ENCODE data around the gene PLPPR4. TPM values are rescaled to one million over a fixed set of nuclear protein-coding genes. Genes with fewer than 3 reads are reported as not detected.
"Not testable (repeated sequence)": the region's sequence is repeated elsewhere in the genome, so short reads cannot be mapped to it uniquely, and the experiment has no call there.

The PLPPR4 gene
- total RNA-seq, 2 donors from 2014 or later = not detected

DNA sequence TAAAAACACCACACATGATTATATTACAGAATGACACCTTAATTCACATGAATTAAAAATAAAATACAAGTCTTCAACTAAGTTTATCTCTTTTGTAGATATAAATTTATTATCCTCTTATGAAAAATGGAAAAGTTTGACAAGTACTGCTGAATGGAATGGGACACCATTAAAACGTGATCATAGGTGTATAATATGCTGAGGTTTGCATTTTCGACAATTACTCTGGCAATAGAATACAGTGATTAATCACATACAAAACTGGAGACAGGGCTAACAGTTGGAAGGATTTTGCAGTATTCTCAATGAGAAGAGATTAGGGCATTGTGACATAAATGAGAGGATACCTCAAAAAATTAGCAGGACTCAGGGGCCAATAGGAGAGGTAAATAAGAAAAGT is 17.1 kb upstream of the PLPPR4 start:
- Mint-ChIP-seq H3K36me3 (ENCODE audit: low read depth) (no peaks in the 10 kb centered on the region), H3K9me3 (peaks cover 6% of the 10 kb centered on the region), H3K4me3 (no peak overlapping the region), H3K4me1 (no peaks in the 10 kb centered on the region), H3K27me3 (peaks cover 11% of the 10 kb centered on the region), H3K27ac (no peak overlapping the region)
- ATAC-seq (replicated peaks) = no peak

DNA sequence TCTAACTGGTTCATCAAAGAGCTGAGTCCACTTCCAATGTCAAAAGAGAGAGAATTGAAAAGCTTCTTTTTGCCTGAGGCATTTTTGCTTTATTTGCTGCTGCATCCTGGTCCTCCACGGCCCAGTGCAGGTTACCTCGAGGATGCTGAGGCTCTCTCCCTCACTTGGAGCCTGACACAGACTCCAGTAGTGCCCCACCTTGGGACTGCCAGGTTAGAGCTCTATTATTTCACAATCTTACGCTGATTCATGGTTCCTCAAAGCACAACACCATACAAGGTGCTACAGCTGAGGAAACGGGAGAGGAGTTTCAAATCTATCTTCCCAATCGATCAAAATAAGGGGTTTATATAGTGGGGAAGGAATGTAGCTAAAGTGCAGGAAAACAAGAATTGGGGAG is 13.6 kb upstream of the PLPPR4 start:
- Mint-ChIP-seq H3K36me3 (ENCODE audit: low read depth) (no peaks in the 10 kb centered on the region), H3K27ac (no peak overlapping the region), H3K4me3 (no peak overlapping the region), H3K9me3 (no peaks in the 10 kb centered on the region), H3K27me3 (peaks cover 4% of the 10 kb centered on the region), H3K4me1 (no peaks in the 10 kb centered on the region)
- ATAC-seq (replicated peaks) = no peak

DNA sequence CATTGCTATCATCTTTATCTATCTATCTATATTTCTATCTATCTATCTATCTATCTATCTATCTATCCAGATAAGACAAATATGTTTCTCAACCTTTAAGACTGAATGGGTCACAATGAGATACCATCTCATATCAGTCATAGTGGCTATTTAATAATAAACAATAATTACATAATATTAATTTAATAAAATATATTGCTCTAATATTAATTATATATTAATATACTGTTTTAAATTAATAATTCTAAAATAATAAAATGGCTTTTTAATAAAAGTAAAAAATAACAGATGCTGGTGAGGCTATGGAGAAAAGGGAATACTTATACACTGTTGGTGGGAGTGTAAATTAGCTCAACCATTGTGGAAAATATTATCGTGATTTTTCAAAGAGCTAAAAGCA is 13.0 kb upstream of the PLPPR4 start:
- Mint-ChIP-seq H3K4me3 (no peak overlapping the region), H3K4me1 (no peaks in the 10 kb centered on the region)
- no peak for ATAC-seq (replicated peaks)

DNA sequence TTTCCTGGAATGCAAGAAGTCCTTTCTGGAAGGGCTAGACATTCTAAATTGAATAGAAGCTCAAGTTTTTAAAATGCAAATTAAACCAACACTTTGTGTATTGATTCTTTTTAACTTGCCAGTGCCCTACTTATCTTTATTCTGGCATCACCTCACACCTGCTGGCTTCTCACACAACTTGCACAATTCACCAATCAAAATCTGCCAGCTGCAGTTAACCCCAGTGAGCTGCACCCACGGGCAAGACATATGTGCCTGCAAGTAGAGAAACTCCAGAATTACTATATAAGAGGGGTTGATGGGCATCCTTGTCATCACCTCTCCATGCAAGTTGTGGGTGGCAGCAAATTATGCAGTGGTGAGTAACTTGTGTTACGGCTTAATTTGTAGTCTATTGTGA is 11.7 kb upstream of the PLPPR4 start:
- H3K27ac Mint-ChIP-seq = no peak overlapping the region
- H3K4me3 Mint-ChIP-seq = no peak overlapping the region
- ATAC-seq (replicated peaks) = no peak
- H3K9me3 Mint-ChIP-seq = no peaks in the 10 kb centered on the region
- H3K4me1 Mint-ChIP-seq = no peaks in the 10 kb centered on the region
- H3K27me3 Mint-ChIP-seq = peaks cover 4% of the 10 kb centered on the region
- no peaks in the 10 kb centered on the region for H3K36me3 Mint-ChIP-seq (ENCODE audit: low read depth)

More for the DNA sequence above, 13.0 kb upstream of the PLPPR4 start:
- Mint-ChIP-seq H3K27me3 (peaks cover 4% of the 10 kb centered on the region), H3K27ac (no peak overlapping the region), H3K36me3 (ENCODE audit: low read depth) (no peaks in the 10 kb centered on the region), H3K9me3 (no peaks in the 10 kb centered on the region)

DNA sequence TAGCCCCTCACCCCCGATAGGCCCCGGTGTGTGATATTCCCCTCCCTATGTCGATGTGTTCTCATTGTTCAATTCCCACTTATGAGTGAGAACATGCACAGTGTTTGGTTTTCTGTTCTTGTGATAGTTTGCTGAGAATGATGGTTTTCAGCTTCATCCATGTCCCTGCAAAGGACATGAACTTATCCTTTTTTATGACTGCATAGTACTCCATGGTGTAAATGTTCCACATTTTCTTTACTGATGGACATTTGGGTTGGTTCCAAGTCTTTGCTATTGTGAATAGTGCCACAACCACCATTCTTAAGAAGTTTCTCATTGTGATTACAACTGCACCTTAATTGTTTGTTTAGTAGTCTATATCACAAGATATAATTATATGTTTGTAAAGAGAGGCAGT is 3.9 kb upstream of the PLPPR4 start:
- not testable (repeated sequence) for H3K9me3 Mint-ChIP-seq; H3K36me3 Mint-ChIP-seq (ENCODE audit: low read depth); H3K27ac Mint-ChIP-seq; ATAC-seq (replicated peaks); H3K4me3 Mint-ChIP-seq; H3K4me1 Mint-ChIP-seq
- peaks cover 25% of the 10 kb centered on the region for H3K27me3 Mint-ChIP-seq

DNA sequence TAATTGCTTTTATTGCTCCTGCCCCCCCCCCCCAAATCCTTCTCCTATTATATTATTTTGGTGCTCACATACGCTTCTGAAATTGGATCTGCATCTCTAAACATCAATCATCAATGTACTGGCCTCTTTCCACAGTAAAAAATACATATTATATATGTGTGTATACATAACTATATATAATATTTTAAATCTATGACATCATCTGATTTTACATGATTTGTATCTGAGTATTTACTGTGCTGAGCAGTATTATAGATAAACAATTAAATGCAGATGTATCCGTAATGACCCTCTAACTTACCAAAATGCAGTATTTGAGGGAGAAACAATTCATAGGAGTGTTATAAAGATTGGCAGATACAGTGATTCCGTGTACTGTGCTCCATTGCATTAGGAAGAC is 832 bp downstream of the PLPPR4 start:
- ATAC-seq (replicated peaks) = no peak
- no peak overlapping the region for H3K27ac Mint-ChIP-seq

DNA sequence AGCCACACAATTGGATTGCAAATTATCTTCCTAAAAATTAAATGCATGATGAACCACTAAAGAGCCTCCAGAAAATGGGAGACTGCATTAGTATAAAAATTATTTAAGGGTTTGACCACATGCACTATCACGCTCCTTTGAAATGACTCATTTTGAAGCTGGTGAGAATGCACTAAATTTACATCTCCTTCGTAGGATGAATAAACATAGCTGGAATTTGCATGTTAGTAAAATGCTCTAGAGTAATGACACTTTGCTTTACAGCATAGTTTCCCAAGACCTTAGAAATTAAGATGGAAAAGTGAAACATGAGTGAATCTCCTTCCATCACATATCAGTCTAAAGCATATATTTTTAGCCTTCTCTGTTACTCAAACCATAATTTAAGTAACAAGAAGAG is 2.4 kb downstream of the PLPPR4 start:
- Mint-ChIP-seq H3K27me3 (peaks cover 41% of the 10 kb centered on the region), H3K36me3 (ENCODE audit: low read depth) (no peaks in the 10 kb centered on the region), H3K27ac (no peak overlapping the region), H3K4me1 (no peaks in the 10 kb centered on the region), H3K9me3 (no peaks in the 10 kb centered on the region), H3K4me3 (no peak overlapping the region)
- no peak for ATAC-seq (replicated peaks)

More for the DNA sequence above, 832 bp downstream of the PLPPR4 start:
- Mint-ChIP-seq H3K4me1 (no peaks in the 10 kb centered on the region), H3K36me3 (ENCODE audit: low read depth) (no peaks in the 10 kb centered on the region), H3K27me3 (peaks cover 37% of the 10 kb centered on the region), H3K9me3 (no peaks in the 10 kb centered on the region), H3K4me3 (no peak overlapping the region)

DNA sequence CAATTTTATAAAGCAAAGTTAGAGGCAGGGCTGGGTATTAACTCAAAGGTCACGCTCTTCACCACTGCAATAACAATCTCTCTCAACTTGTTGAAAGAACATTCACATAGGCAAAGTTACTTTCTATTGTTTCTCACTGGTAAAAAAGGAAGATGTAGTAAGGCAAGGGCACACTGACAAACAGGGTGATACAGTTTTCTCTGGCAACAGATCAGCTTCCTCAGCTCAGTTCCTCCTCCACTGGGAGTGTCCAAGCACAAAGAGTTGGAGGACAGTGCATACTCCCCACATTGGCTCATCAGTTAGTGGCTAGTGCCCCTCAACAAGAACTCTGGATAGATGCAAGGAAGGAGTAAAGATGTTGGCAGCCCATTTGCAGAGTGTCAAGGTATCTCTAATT is 3.7 kb downstream of the PLPPR4 start:
- ATAC-seq (replicated peaks) = no peak
- no peak overlapping the region for H3K4me3 Mint-ChIP-seq
- no peaks in the 10 kb centered on the region for H3K4me1 Mint-ChIP-seq
- no peaks in the 10 kb centered on the region for H3K36me3 Mint-ChIP-seq (ENCODE audit: low read depth)
- no peaks in the 10 kb centered on the region for H3K9me3 Mint-ChIP-seq
- H3K27me3 Mint-ChIP-seq = peaks cover 31% of the 10 kb centered on the region
- no peak overlapping the region for H3K27ac Mint-ChIP-seq

DNA sequence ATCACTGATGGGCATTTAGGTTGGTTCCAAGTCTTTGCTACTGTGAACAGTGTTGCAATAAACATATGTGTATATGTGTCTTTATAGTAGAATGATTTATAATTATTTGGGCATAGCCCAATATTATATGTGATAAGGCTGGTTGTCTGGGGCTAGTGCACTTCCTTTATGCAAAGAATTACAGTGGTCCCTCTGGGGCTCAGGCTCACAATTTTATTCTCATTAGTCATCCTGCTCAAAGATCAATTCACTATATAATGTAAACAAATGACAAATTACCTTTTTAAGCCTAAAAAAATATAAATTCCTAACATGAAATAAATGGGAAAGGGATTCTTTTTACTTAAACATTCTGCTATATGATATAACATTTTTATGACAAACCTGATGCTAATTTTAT is 5.0 kb downstream of the PLPPR4 start:
- H3K36me3 Mint-ChIP-seq (ENCODE audit: low read depth) = no peaks in the 10 kb centered on the region

DNA sequence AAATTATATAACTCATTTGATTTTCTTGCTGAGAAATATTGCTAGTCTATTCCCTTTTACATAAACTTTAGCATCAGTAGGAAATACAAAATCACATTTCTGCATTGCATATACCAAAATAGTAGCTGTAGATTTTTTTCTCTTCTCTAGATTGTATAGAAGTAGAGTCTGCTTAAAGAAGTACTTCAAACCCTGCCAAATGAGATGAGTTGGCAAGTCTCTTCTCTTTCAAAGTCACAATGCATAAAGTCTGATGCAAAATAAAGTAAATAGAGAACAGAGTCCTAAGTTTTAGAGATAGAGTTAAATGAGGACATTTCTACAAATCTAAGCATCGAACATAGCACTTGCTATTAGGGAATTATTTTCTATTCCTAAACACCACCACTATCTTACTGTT is 6.4 kb downstream of the PLPPR4 start:
- no peak overlapping the region for H3K27ac Mint-ChIP-seq
- no peaks in the 10 kb centered on the region for H3K4me1 Mint-ChIP-seq
- H3K9me3 Mint-ChIP-seq = no peaks in the 10 kb centered on the region
- no peak for ATAC-seq (replicated peaks)
- H3K27me3 Mint-ChIP-seq = peaks cover 13% of the 10 kb centered on the region
- no peaks in the 10 kb centered on the region for H3K36me3 Mint-ChIP-seq (ENCODE audit: low read depth)
- no peak overlapping the region for H3K4me3 Mint-ChIP-seq

More for the DNA sequence above, 5.0 kb downstream of the PLPPR4 start:
- peaks cover 25% of the 10 kb centered on the region for H3K27me3 Mint-ChIP-seq
- no peaks in the 10 kb centered on the region for H3K9me3 Mint-ChIP-seq
- no peak for ATAC-seq (replicated peaks)
- H3K4me1 Mint-ChIP-seq = no peaks in the 10 kb centered on the region
- H3K4me3 Mint-ChIP-seq = no peak overlapping the region
- H3K27ac Mint-ChIP-seq = no peak overlapping the region

DNA sequence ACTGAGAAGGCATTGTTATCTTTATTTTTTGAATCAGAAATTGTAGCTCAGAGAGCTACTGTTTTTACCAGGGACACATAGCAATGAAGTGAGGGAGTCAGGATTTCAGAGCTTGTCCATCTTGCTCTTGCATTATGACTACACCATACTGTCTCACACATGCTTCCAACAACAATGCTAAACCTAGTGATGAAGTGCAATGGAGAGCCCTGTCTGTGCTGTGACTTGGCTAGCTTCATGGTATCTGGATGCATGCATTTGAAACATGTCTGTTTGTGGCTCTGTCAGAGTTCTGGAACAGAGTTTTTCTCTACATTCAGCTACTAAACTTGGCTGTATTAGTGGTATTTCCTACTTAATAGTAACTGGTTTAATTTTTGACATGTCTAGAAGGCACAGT is 7.0 kb downstream of the PLPPR4 start:
- H3K9me3 Mint-ChIP-seq = no peaks in the 10 kb centered on the region
- no peak for ATAC-seq (replicated peaks)
- no peaks in the 10 kb centered on the region for H3K36me3 Mint-ChIP-seq (ENCODE audit: low read depth)
- H3K27ac Mint-ChIP-seq = no peak overlapping the region
- H3K27me3 Mint-ChIP-seq = peaks cover 10% of the 10 kb centered on the region
- H3K4me3 Mint-ChIP-seq = no peak overlapping the region
- H3K4me1 Mint-ChIP-seq = no peaks in the 10 kb centered on the region

DNA sequence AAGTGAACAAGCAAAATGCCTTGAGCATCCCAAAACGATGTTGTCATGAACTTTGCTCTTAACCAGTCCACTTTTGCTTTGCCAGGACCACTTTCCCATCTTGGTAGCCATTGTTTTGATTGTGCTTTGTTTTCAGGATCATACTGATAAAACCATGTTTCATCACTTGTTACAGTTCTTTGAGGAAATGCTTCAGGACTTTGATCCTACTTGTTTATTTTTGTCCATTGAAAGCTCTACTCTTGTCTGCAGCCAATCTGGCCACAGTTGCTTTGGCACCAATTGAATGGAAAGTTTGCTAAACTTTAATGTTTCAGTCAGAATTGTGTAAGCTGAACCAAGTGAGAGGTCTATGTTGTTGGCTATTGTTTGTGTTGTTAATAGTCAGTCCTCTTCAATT is 12.8 kb downstream of the PLPPR4 start:
- H3K4me3 Mint-ChIP-seq = no peak overlapping the region
- no peaks in the 10 kb centered on the region for H3K36me3 Mint-ChIP-seq (ENCODE audit: low read depth)
- ATAC-seq (replicated peaks) = no peak

DNA sequence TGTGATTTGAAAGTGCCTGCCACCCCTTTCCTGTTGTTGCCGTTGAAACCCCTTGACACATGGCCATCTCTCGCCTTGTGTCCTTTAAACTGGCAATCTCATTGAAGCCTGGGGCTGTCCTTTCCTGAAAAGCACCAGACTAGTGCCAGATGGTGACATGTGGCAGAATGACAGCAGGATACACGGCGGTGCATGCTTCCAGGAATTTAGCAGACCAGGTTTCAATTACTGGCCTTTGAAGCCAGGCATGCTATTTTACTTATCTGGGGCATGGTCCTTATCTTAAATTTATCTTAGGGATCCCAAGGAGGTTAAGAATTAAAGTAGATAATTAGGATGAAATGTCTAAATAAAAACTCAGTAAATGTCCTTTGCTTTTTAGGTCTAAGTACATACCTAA is 15.2 kb downstream of the PLPPR4 start:
- ATAC-seq (replicated peaks) = no peak
- Mint-ChIP-seq H3K9me3 (no peaks in the 10 kb centered on the region), H3K36me3 (ENCODE audit: low read depth) (no peaks in the 10 kb centered on the region), H3K4me1 (no peaks in the 10 kb centered on the region), H3K27me3 (peaks cover 3% of the 10 kb centered on the region), H3K4me3 (no peak overlapping the region), H3K27ac (no peak overlapping the region)

More for the DNA sequence above, 12.8 kb downstream of the PLPPR4 start:
- H3K27ac Mint-ChIP-seq = no peak overlapping the region
- H3K4me1 Mint-ChIP-seq = no peaks in the 10 kb centered on the region
- no peaks in the 10 kb centered on the region for H3K9me3 Mint-ChIP-seq
- H3K27me3 Mint-ChIP-seq = no peaks in the 10 kb centered on the region

DNA sequence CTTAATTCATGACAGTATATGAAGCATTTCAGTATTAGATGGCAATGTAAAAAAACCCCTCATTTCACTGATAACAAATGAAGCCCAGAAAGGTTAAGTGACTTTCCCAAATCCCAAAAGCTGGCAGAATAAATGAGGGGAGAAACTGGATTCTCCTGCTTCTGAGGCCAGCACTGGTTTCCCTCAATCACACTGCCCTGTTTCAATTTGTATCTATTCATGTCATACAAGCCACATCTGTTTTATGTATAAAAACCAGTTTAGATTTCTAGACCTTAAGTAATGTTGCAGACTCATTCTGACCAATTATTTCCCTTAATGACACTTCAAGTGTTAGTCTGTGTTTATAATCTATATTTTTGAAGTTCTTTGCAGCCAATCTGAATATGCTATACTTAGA is 16.8 kb downstream of the PLPPR4 start:
- Mint-ChIP-seq H3K4me1 (no peaks in the 10 kb centered on the region), H3K27ac (no peak overlapping the region), H3K4me3 (no peak overlapping the region), H3K9me3 (no peaks in the 10 kb centered on the region), H3K36me3 (ENCODE audit: low read depth) (no peaks in the 10 kb centered on the region), H3K27me3 (peaks cover 3% of the 10 kb centered on the region)
- no peak for ATAC-seq (replicated peaks)

DNA sequence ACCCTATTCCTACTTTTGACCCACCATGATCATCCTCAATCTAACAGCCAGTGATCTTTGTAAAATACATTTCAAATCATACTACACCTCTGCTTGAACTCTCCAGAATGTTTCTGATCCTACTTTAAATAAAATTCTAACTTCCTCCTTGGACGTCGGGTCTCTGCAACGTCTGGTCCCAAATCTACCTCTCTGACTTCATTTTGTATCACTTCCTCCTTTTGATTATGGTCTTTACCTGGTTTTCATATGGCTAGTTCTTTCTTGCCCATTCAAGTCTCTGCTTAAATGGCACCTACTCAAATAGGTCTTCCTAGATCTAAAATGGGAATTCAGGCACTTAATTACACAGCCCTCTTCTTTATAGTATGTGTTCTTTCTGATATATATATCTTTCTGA is 18.2 kb downstream of the PLPPR4 start:
- Mint-ChIP-seq H3K27me3 (peaks cover 7% of the 10 kb centered on the region), H3K9me3 (no peaks in the 10 kb centered on the region), H3K27ac (no peak overlapping the region), H3K4me1 (no peaks in the 10 kb centered on the region), H3K36me3 (ENCODE audit: low read depth) (no peaks in the 10 kb centered on the region), H3K4me3 (no peak overlapping the region)
- no peak for ATAC-seq (replicated peaks)

DNA sequence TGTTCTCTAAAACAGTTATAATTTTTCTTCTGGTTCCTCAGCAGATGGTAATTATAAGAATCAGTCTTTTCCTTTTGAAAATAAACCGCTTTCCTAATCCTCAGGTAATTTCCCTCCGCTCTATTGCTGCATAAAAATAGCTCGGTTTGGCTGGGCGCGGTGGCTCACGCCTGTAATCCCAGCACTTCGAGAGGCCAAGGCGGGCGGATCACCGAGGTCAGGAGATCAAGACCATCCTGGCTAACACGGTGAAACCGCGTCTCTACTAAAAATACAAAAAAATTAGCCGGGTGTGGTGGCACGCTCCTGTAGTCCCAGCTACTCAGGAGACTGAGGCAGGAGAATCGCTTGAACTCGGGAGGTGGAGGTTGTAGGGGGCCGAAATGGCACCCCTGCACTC is 19.2 kb downstream of the PLPPR4 start:
- not testable (repeated sequence) for ATAC-seq (replicated peaks); H3K27me3 Mint-ChIP-seq; H3K9me3 Mint-ChIP-seq; H3K36me3 Mint-ChIP-seq (ENCODE audit: low read depth); H3K27ac Mint-ChIP-seq; H3K4me1 Mint-ChIP-seq; H3K4me3 Mint-ChIP-seq

Measured in activated T-helper 17 cell treated with anti-CD3 and anti-CD28 coated beads, Interleukin-2, amount 50 U/mL, for 72 hours (primary cell).